Measurements from ENCODE around the gene CAPN6. TPM values are rescaled to one million over a fixed set of nuclear protein-coding genes. Genes with fewer than 3 reads are reported as not detected.

Gene CAPN6
- total RNA-seq, 1 experiment from 2014 or later: 0.10 TPM

GRCh38 chrX:111282139-111282538, 11.9 kb upstream of the CAPN6 start (continued):
- TF ChIP-seq CTCF (IDR thresholded peaks at IDR 0.05 in 2 of 3, conservative IDR thresholded peaks at IDR 0.05 in 1 of 3; ENCODE audit: borderline replicate concordance in 1 of 3, insufficient read depth in 1 of 3, low read depth in 2 of 3, low read length in 2 of 3): no peak
- no peak for TF ChIP-seq RAD21 (IDR thresholded peaks at IDR 0.05; ENCODE audit: low read depth)
- no peak for TF ChIP-seq CEBPB (IDR thresholded peaks at IDR 0.05; ENCODE audit: low read depth)
- no peak for TF ChIP-seq SRF (IDR thresholded peaks at IDR 0.05; ENCODE audit: low read depth)
- TF ChIP-seq EZH2phosphoT487 (IDR thresholded peaks at IDR 0.05; ENCODE audit: borderline replicate concordance): no peak
- TF ChIP-seq EGR1 (IDR thresholded peaks at IDR 0.05; ENCODE audit: low read depth): no peak

GRCh38 chrX:111268506-111268905, 1.8 kb downstream of the CAPN6 start:
- ChIA-PET CTCF (no interaction called here), POLR2A (no interaction called here), RAD21 (ENCODE audit: low non-redundant PET in 1 of 2, low total read pairs in 2 of 2, uncharacterized antibody in 2 of 2, unreplicated experiment in 2 of 2) (no interaction called here)
- no TSS peak for BruUV-seq (replicated peaks)
- Histone ChIP-seq H3K9me2 (ENCODE audit: insufficient read depth) (no peaks in the 10 kb centered on the region), H3K36me3 (ENCODE audit: control insufficient read depth in 1 of 2, insufficient read depth in 2 of 2, low read length in 2 of 2) (no peaks in the 10 kb centered on the region), H3K4me2 (ENCODE audit: low read length) (no peak overlapping the region), H4K20me1 (ENCODE audit: insufficient read depth) (no peaks in the 10 kb centered on the region), H3K27me3 (ENCODE audit: insufficient read depth, low read length) (0 out of 2 replicates have a peak, but pooled peaks cover 21% of the 10 kb centered on the region), H3K79me2 (ENCODE audit: insufficient read depth, low read length) (no peaks in the 10 kb centered on the region), H3K4me1 (ENCODE audit: control insufficient read depth in 1 of 2, insufficient read depth in 2 of 2, low read length in 2 of 2) (no peaks in the 10 kb centered on the region), H3K9ac (ENCODE audit: low read length) (no peak overlapping the region), H2AFZ (ENCODE audit: low read depth, low read length, poor library complexity, severe bottlenecking) (no peak overlapping the region), H3K27ac (ENCODE audit: low read depth, low read length) (no peak overlapping the region), H3K4me3 (replicated peaks in 1 of 2; ENCODE audit: low read depth in 1 of 2, low read length in 2 of 2) (no peak overlapping the region), H3K9me3 (ENCODE audit: control insufficient read depth in 1 of 2, insufficient read depth in 1 of 2, low read depth in 1 of 2, low read length in 2 of 2) (no peaks in the 10 kb centered on the region)
- no peak for ATAC-seq
- no peak for DNase-seq (ENCODE audit: low read depth, low spot score)
- TF ChIP-seq SIN3A (IDR thresholded peaks at IDR 0.05; ENCODE audit: low read depth) (no peak), CTCF (IDR thresholded peaks at IDR 0.05 in 2 of 3, conservative IDR thresholded peaks at IDR 0.05 in 1 of 3; ENCODE audit: borderline replicate concordance in 1 of 3, insufficient read depth in 1 of 3, low read depth in 2 of 3, low read length in 2 of 3) (no peak), ZNF274 (IDR thresholded peaks at IDR 0.05; ENCODE audit: low read depth, low read length) (no peak), FOSL1 (IDR thresholded peaks at IDR 0.05; ENCODE audit: low read depth) (no peak), CEBPB (IDR thresholded peaks at IDR 0.05; ENCODE audit: low read depth) (no peak), JUND (IDR thresholded peaks at IDR 0.05) (no peak)
- intact Hi-C loops (cut with micrococcal nuclease): no loop called here
